ENCODE data around the gene POLRMT. TPM values are rescaled to one million over a fixed set of nuclear protein-coding genes. Genes with fewer than 3 reads are reported as not detected.
A peak's percentile ranks its signal among the peaks of the same experiment; 100 is the strongest.
"Not testable (repeated sequence)": the region's sequence is repeated elsewhere in the genome, so short reads cannot be mapped to it uniquely, and the experiment has no call there.

The POLRMT gene
- total and polyA plus RNA-seq, 7 donors: 61.7 to 99.8 (median 78.8) TPM

- no peak for TF ChIP-seq CTCF (IDR thresholded peaks at IDR 0.05)
- intact Hi-C loops (cut with DNase I): loop anchor here in 1 of 2 donors (5.0 kb wide), 1 partner anchor 58 kb away; no protein-coding TSS in a partner anchor
- Histone ChIP-seq H3K4me3 (no peak overlapping the region), H3K9me3 (no peaks in the 10 kb centered on the region), H3K27ac (no peak overlapping the region), H3K36me3 (ENCODE audit: insufficient read depth in 1 of 2, low read depth in 1 of 2) (peaks cover 0 to 16% of the 10 kb centered on the region in 2 donors), H3K4me1 (peaks cover 23% of the 10 kb centered on the region), H3K27me3 (ENCODE audit: insufficient read depth in 3 of 3, low read length in 2 of 3) (no peaks in the 10 kb centered on the region)
- no peak for ATAC-seq
- no peak for DNase-seq
- 85 to 90% (median 88%) methylated on average over 16 of the region's 16 CpGs for WGBS, 3 donors
Measured at GRCh38 chr19:634975-635652, 1.8 kb upstream of the POLRMT start.

GRCh38 chr19:633786-634639 is 676 bp upstream of the POLRMT start:
- Histone ChIP-seq H3K27ac (peak overlapping the region; percentile 86), H3K4me3 (peak overlapping the region; percentile 96), H3K27me3 (ENCODE audit: insufficient read depth in 3 of 3, low read length in 2 of 3) (no peaks in the 10 kb centered on the region), H3K9me3 (no peaks in the 10 kb centered on the region), H3K4me1 (peaks cover 19% of the 10 kb centered on the region), H3K36me3 (ENCODE audit: insufficient read depth in 1 of 2, low read depth in 1 of 2) (peaks cover 0 to 21% of the 10 kb centered on the region in 2 donors)
- ATAC-seq (peak in 1 of 4 donors; percentile 3), DNase-seq (no peak)
- intact Hi-C loops (cut with DNase I): loop anchor here in 1 of 2 donors (5.0 kb wide), 1 partner anchor 57 kb away; no protein-coding TSS in a partner anchor
- WGBS, 3 donors: 21 to 25% (median 22%) methylated on average over 32 of the region's 32 CpGs
- no peak for TF ChIP-seq CTCF (IDR thresholded peaks at IDR 0.05)

GRCh38 chr19:632579-633067 is 714 bp downstream of the POLRMT start:
- no peak for DNase-seq
- intact Hi-C loops (cut with DNase I): loop anchor here in 1 of 2 donors (5.0 kb wide), 1 partner anchor 55 kb away; no protein-coding TSS in a partner anchor
- H3K36me3 ChIP-seq (ENCODE audit: insufficient read depth in 1 of 2, low read depth in 1 of 2): peaks cover 0 to 35% of the 10 kb centered on the region in 2 donors
- 3 to 5% (median 4%) methylated on average over 32 to 35 of the region's 35 CpGs for WGBS, 3 donors
- peaks cover 14% of the 10 kb centered on the region for H3K4me1 ChIP-seq
- H3K27ac ChIP-seq: peak overlapping the region; percentile 86
- H3K9me3 ChIP-seq: no peaks in the 10 kb centered on the region
- no peaks in the 10 kb centered on the region for H3K27me3 ChIP-seq (ENCODE audit: insufficient read depth in 3 of 3, low read length in 2 of 3)
- peak in 2 of 4 donors; percentile 6 to 12 for ATAC-seq
- no peak for TF ChIP-seq CTCF (IDR thresholded peaks at IDR 0.05)
- peak overlapping the region; percentile 96 for H3K4me3 ChIP-seq

- intact Hi-C loops (cut with DNase I): loop anchor here (5.0 kb wide), 2 partner anchors 38 to 53 kb away; no protein-coding TSS in a partner anchor
- H3K27me3 ChIP-seq (ENCODE audit: insufficient read depth in 3 of 3, low read length in 2 of 3): no peaks in the 10 kb centered on the region
- peaks cover 14% of the 10 kb centered on the region for H3K4me1 ChIP-seq
- no peaks in the 10 kb centered on the region for H3K9me3 ChIP-seq
- 83 to 91% (median 86%) methylated on average over 29 to 30 of the region's 30 CpGs for WGBS, 3 donors
- no peak overlapping the region for H3K27ac ChIP-seq
- no peak overlapping the region for H3K4me3 ChIP-seq
- ATAC-seq (no peak), DNase-seq (no peak)
- peaks cover 0 to 55% of the 10 kb centered on the region in 2 donors for H3K36me3 ChIP-seq (ENCODE audit: insufficient read depth in 1 of 2, low read depth in 1 of 2)
- no peak for TF ChIP-seq CTCF (IDR thresholded peaks at IDR 0.05)
Measured at GRCh38 chr19:629961-630714, 3.2 kb downstream of the POLRMT start.

- intact Hi-C loops (cut with DNase I): loop anchor here (5.0 kb wide), 2 partner anchors 37 to 52 kb away; no protein-coding TSS in a partner anchor
- not testable (repeated sequence) for H3K27me3 ChIP-seq (ENCODE audit: insufficient read depth in 3 of 3, low read length in 2 of 3); ATAC-seq; DNase-seq; H3K4me3 ChIP-seq; H3K27ac ChIP-seq; H3K9me3 ChIP-seq
- H3K36me3 ChIP-seq (ENCODE audit: insufficient read depth in 1 of 2, low read depth in 1 of 2): peaks cover 0 to 61% of the 10 kb centered on the region in 2 donors
- 63 to 68% (median 66%) methylated on average over 18 to 25 of the region's 25 CpGs for WGBS, 3 donors
- peaks cover 14% of the 10 kb centered on the region for H3K4me1 ChIP-seq
Measured at GRCh38 chr19:629515-629914, 3.8 kb downstream of the POLRMT start.

Data from psoas muscle (tissue), 8 donors.